Body of pancreas (tissue), 4 donors: ENCODE measurements around the gene LHFPL6. TPM values are rescaled to one million over a fixed set of nuclear protein-coding genes. Genes with fewer than 3 reads are reported as not detected.

Experiments
- ATAC-seq: fragments of 150-250 bp; one replicate; pipeline ENCODE4 v1.9.1; 2016
- DNase-seq, 4 donors: peaks; one replicate each; pipeline ENCODE4 v3.0.0-alpha.2; 2019
- H3K27ac ChIP-seq, 4 donors: fragments of 200-600 bp; sonication (generic); 1 replicate in 3 of 4; 2 replicates in 1 of 4; pipeline versions ENCODE4 v1.5.1 to v1.6.1; 2016 to 2019; ENCODE audit warnings: mild to moderate bottlenecking in 1 of 4, mixed read lengths in 1 of 4, moderate library complexity in 1 of 4
- H3K27me3 ChIP-seq, 2 donors: fragments of 200-600 bp; sonication (generic); one replicate each; pipeline ENCODE4 v1.6.0; 2016; ENCODE audit warnings: mild to moderate bottlenecking in 1 of 2
- H3K36me3 ChIP-seq, 2 donors: fragments of 200-600 bp; sonication (generic); replicated peaks in 1 of 2; 2 replicates each; pipeline ENCODE4 v1.5.1; 2016; ENCODE audit warnings: low read depth in 2 of 2; ENCODE audit not compliant: insufficient read depth in 1 of 2
- H3K4me1 ChIP-seq: fragments of 200-600 bp; sonication (generic); one replicate; pipeline ENCODE4 v1.6.0; 2016
- H3K4me3 ChIP-seq, 2 donors: fragments of 200-600 bp; sonication (generic); 1 replicate in 1 of 2; 2 replicates in 1 of 2; pipeline ENCODE4 v1.5.1; 2016 to 2019
- H3K9me3 ChIP-seq, 3 donors: fragments of 200-600 bp; sonication (generic); 1 replicate in 2 of 3; 2 replicates in 1 of 3; pipeline ENCODE4 v1.5.1; 2016
- CTCF ChIP-seq, 7 experiments: fragments of 450-650 bp in 4 of 7; fragments of 200-600 bp in 3 of 7; sonication (generic) in 3 of 7; IDR thresholded peaks; one replicate each; pipeline ENCODE4 v1.5.1; 2016 to 2019; ENCODE audit warnings: antibody characterized with exemption in 7 of 7
- POLR2A ChIP-seq, 3 donors: fragments of 450-650 bp; IDR thresholded peaks; one replicate each; pipeline ENCODE4 v1.6.1; 2016; ENCODE audit warnings: antibody characterized with exemption in 3 of 3, mild to moderate bottlenecking in 2 of 3
- WGBS, 2 donors: methylation state at CpG; one replicate each; pipeline ENCODE4 v1.1.5; 2017; 5-methylcytosine and 5-hydroxymethylcytosine counted together
- intact Hi-C: fragments of 100-400 bp; cut with DNase I; formaldehyde crosslinking; loops from one replicate; pipeline ENCODE4 v1.15.1; 2023
- total RNA-seq, 2 donors: library from RNA; depleted of rRNA; stranded (reverse); fragments of >200 nt; gene quantifications; one replicate each; pipeline ENCODE4 v1.1.0, GENCODE V29; 2016

LHFPL6 gene
- total RNA-seq, 2 donors from 2014 or later = 18.4 to 30.7 TPM

- H3K27ac ChIP-seq = no peak overlapping the region
- ATAC-seq = no peak
- no peaks in the 10 kb centered on the region for H3K4me1 ChIP-seq
- intact Hi-C loops = no loop called here
- no peak overlapping the region for H3K4me3 ChIP-seq
- no peaks in the 10 kb centered on the region for H3K36me3 ChIP-seq
- DNase-seq = no peak
- H3K27me3 ChIP-seq = no peaks in the 10 kb centered on the region
- TF ChIP-seq CTCF (IDR thresholded peaks at IDR 0.05) = no peak
- no peak for TF ChIP-seq POLR2A (IDR thresholded peaks at IDR 0.05)
- no peaks in the 10 kb centered on the region for H3K9me3 ChIP-seq
Observed at GRCh38 chr13:39496506-39496905, 106.5 kb downstream of the LHFPL6 start.

GRCh38 chr13:39494633-39495032 is 108.4 kb downstream of the LHFPL6 start:
- intact Hi-C loops = no loop called here
- no peak for TF ChIP-seq CTCF (IDR thresholded peaks at IDR 0.05)
- no peak for TF ChIP-seq POLR2A (IDR thresholded peaks at IDR 0.05)
- no peak overlapping the region for H3K27ac ChIP-seq
- no peak overlapping the region for H3K4me3 ChIP-seq
- no peaks in the 10 kb centered on the region for H3K27me3 ChIP-seq
- ATAC-seq (no peak), DNase-seq (no peak)
- H3K9me3 ChIP-seq = no peaks in the 10 kb centered on the region
- H3K36me3 ChIP-seq = no peaks in the 10 kb centered on the region
- WGBS, 2 donors = 78% methylated on average over 3 of the region's 3 CpGs
- H3K4me1 ChIP-seq = no peaks in the 10 kb centered on the region

GRCh38 chr13:39494006-39494405 is 109.0 kb downstream of the LHFPL6 start:
- Histone ChIP-seq H3K27ac (no peak overlapping the region), H3K27me3 (no peaks in the 10 kb centered on the region), H3K4me3 (no peak overlapping the region), H3K9me3 (no peaks in the 10 kb centered on the region), H3K36me3 (no peaks in the 10 kb centered on the region), H3K4me1 (no peaks in the 10 kb centered on the region)
- DNase-seq (no peak), ATAC-seq (no peak)
- intact Hi-C loops = no loop called here
- 22 to 24% methylated on average over 3 of the region's 3 CpGs for WGBS, 2 donors
- TF ChIP-seq POLR2A (IDR thresholded peaks at IDR 0.05) (no peak), CTCF (IDR thresholded peaks at IDR 0.05) (no peak)

GRCh38 chr13:39490136-39490535 is 112.9 kb downstream of the LHFPL6 start:
- WGBS, 2 donors = 47% methylated on average over 6 of the region's 6 CpGs
- DNase-seq (no peak), ATAC-seq (no peak)
- no peaks in the 10 kb centered on the region for H3K36me3 ChIP-seq
- H3K27ac ChIP-seq = no peak overlapping the region
- H3K4me1 ChIP-seq = no peaks in the 10 kb centered on the region
- no peaks in the 10 kb centered on the region for H3K27me3 ChIP-seq
- no peak for TF ChIP-seq POLR2A (IDR thresholded peaks at IDR 0.05)
- no peak for TF ChIP-seq CTCF (IDR thresholded peaks at IDR 0.05)
- H3K9me3 ChIP-seq = no peaks in the 10 kb centered on the region
- no peak overlapping the region for H3K4me3 ChIP-seq
- intact Hi-C loops = no loop called here

- ATAC-seq = no peak
- no peaks in the 10 kb centered on the region for H3K36me3 ChIP-seq
- TF ChIP-seq POLR2A (IDR thresholded peaks at IDR 0.05) (no peak), CTCF (IDR thresholded peaks at IDR 0.05) (no peak)
- H3K4me3 ChIP-seq = no peak overlapping the region
- no peaks in the 10 kb centered on the region for H3K27me3 ChIP-seq
- H3K4me1 ChIP-seq = no peaks in the 10 kb centered on the region
- intact Hi-C loops = no loop called here
- DNase-seq = no peak
- H3K27ac ChIP-seq = no peak overlapping the region
- no peaks in the 10 kb centered on the region for H3K9me3 ChIP-seq
Observed at GRCh38 chr13:39486758-39487157, 116.2 kb downstream of the LHFPL6 start.
